ENCODE data around the gene WNT10A. TPM values are rescaled to one million over a fixed set of nuclear protein-coding genes. Genes with fewer than 3 reads are reported as not detected.
A peak's percentile ranks its signal among the peaks of the same experiment; 100 is the strongest.
"Not testable (repeated sequence)": the region's sequence is repeated elsewhere in the genome, so short reads cannot be mapped to it uniquely, and the experiment has no call there.

The WNT10A gene
- total RNA-seq, 4 donors from 2014 or later: 0.21 to 1.3 (median 0.39) TPM; not detected in 1

GRCh38 chr2:218833023-218833609, 47.5 kb upstream of the WNT10A start:
- H3K9me3 ChIP-seq: peaks cover 0 to 10% (median 3%) of the 10 kb centered on the region in 4 donors
- H3K36me3 ChIP-seq: no peaks in the 10 kb centered on the region
- 80 to 88% methylated on average over 4 of the region's 4 CpGs for WGBS, 2 donors
- H3K4me1 ChIP-seq: peaks cover 0 to 26% (median 6%) of the 10 kb centered on the region in 4 donors
- H3K27ac ChIP-seq: no peak overlapping the region
- DNase-seq (ENCODE audit: low spot score in 2 of 2): no peak
- H3K27me3 ChIP-seq: no peaks in the 10 kb centered on the region
- no peak overlapping the region for H3K4me3 ChIP-seq
- TF ChIP-seq POLR2A (IDR thresholded peaks at IDR 0.05) (no peak), CTCF (IDR thresholded peaks at IDR 0.05) (no peak), EP300 (IDR thresholded peaks at IDR 0.05) (no peak)

GRCh38 chr2:218834685-218835084, 46.0 kb upstream of the WNT10A start:
- TF ChIP-seq CTCF (IDR thresholded peaks at IDR 0.05) (no peak), POLR2A (IDR thresholded peaks at IDR 0.05) (no peak), EP300 (IDR thresholded peaks at IDR 0.05) (no peak)
- WGBS, 2 donors: 56 to 60% methylated on average over 4 of the region's 4 CpGs
- no peaks in the 10 kb centered on the region for H3K36me3 ChIP-seq
- no peak overlapping the region for H3K4me3 ChIP-seq
- no peak for DNase-seq (ENCODE audit: low spot score in 2 of 2)
- H3K27ac ChIP-seq: no peak overlapping the region
- H3K4me1 ChIP-seq: peaks cover 0 to 24% (median 6%) of the 10 kb centered on the region in 4 donors
- no peaks in the 10 kb centered on the region for H3K27me3 ChIP-seq
- peaks cover 0 to 13% (median 3%) of the 10 kb centered on the region in 4 donors for H3K9me3 ChIP-seq

GRCh38 chr2:218837495-218837894, 43.2 kb upstream of the WNT10A start:
- TF ChIP-seq EP300 (IDR thresholded peaks at IDR 0.05) (no peak), POLR2A (IDR thresholded peaks at IDR 0.05) (no peak), CTCF (IDR thresholded peaks at IDR 0.05) (no peak)
- H3K27ac ChIP-seq: no peak overlapping the region
- peaks cover 0 to 7% (median 2%) of the 10 kb centered on the region in 4 donors for H3K4me1 ChIP-seq
- DNase-seq (ENCODE audit: low spot score in 2 of 2): no peak
- WGBS, 2 donors: 89 to 91% methylated on average over 2 of the region's 2 CpGs
- H3K4me3 ChIP-seq: no peak overlapping the region
- H3K36me3 ChIP-seq: no peaks in the 10 kb centered on the region
- H3K27me3 ChIP-seq: no peaks in the 10 kb centered on the region
- H3K9me3 ChIP-seq: peaks cover 0 to 13% (median 3%) of the 10 kb centered on the region in 4 donors

- Histone ChIP-seq H3K4me3 (no peak overlapping the region), H3K4me1 (no peaks in the 10 kb centered on the region), H3K36me3 (no peaks in the 10 kb centered on the region), H3K27ac (no peak overlapping the region), H3K9me3 (peaks cover 0 to 13% (median 3%) of the 10 kb centered on the region in 4 donors), H3K27me3 (no peaks in the 10 kb centered on the region)
- no peak for DNase-seq (ENCODE audit: low spot score in 2 of 2)
- TF ChIP-seq CTCF (IDR thresholded peaks at IDR 0.05) (no peak), EP300 (IDR thresholded peaks at IDR 0.05) (peak in 1 of 2 donors; percentile 33)
- WGBS, 2 donors: 53 to 62% methylated on average over 4 of the region's 4 CpGs
These were observed 41.2 kb upstream of the WNT10A start for GRCh38 chr2:218839430-218839829.

GRCh38 chr2:218839888-218840287, 40.8 kb upstream of the WNT10A start:
- TF ChIP-seq CTCF (IDR thresholded peaks at IDR 0.05): no peak
- no peak for TF ChIP-seq POLR2A (IDR thresholded peaks at IDR 0.05)
- TF ChIP-seq EP300 (IDR thresholded peaks at IDR 0.05): no peak
- no peak for DNase-seq (ENCODE audit: low spot score in 2 of 2)
- H3K36me3 ChIP-seq: no peaks in the 10 kb centered on the region
- no peak overlapping the region for H3K27ac ChIP-seq
- H3K4me1 ChIP-seq: no peaks in the 10 kb centered on the region
- peaks cover 0 to 13% (median 3%) of the 10 kb centered on the region in 4 donors for H3K9me3 ChIP-seq
- H3K4me3 ChIP-seq: no peak overlapping the region
- H3K27me3 ChIP-seq: no peaks in the 10 kb centered on the region
- WGBS, 2 donors: 77 to 89% methylated on average over 1 of the region's 1 CpG

- H3K36me3 ChIP-seq; DNase-seq (ENCODE audit: low spot score in 2 of 2); H3K27ac ChIP-seq; H3K4me3 ChIP-seq; H3K9me3 ChIP-seq: not testable (repeated sequence)
- 74 to 92% methylated on average over 5 of the region's 5 CpGs for WGBS, 2 donors
- H3K4me1 ChIP-seq: peaks cover 0 to 10% (median 0%) of the 10 kb centered on the region in 4 donors
- peaks cover 0 to 11% of the 10 kb centered on the region in 2 donors for H3K27me3 ChIP-seq
These were observed 36.3 kb upstream of the WNT10A start for GRCh38 chr2:218844334-218844733.

GRCh38 chr2:218846963-218847362, 33.7 kb upstream of the WNT10A start:
- not testable (repeated sequence) for DNase-seq (ENCODE audit: low spot score in 2 of 2); H3K9me3 ChIP-seq; H3K4me3 ChIP-seq; H3K36me3 ChIP-seq
- Histone ChIP-seq H3K27me3 (peaks cover 0 to 35% of the 10 kb centered on the region in 2 donors), H3K27ac (peak overlapping the region in 1 of 4 donors; percentile 29), H3K4me1 (peaks cover 0 to 10% (median 0%) of the 10 kb centered on the region in 4 donors)
- WGBS, 2 donors: 35 to 36% methylated on average over 7 to 9 of the region's 18 CpGs

Data from tibial nerve (tissue), 4 donors.